Measurements from ENCODE around the gene PLEKHM3.

DNA sequence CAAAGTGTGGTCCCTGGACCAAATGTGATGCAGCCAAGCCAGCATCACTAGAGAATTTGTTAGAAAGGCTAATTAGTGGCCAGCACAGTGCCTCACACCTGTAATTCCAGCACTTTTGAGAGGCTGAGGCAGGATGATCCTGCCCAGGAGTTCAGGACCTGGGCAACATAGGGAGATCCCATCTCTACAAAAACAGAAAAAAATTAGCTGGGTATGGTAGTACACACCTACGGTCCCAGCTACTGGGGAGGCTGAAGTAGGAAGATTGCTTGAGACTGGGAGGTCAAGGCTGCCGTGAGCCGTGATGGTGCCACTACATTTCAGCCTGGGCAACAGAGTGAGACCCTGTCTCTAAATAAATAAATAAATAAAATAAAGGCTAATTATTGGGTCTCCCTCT lies 185.8 kb downstream of the PLEKHM3 start:
- no peak for TF ChIP-seq POLR2A (IDR thresholded peaks at IDR 0.05; ENCODE audit: low read length)
- no peak for TF ChIP-seq PHF8 (IDR thresholded peaks at IDR 0.05; ENCODE audit: borderline replicate concordance, low read depth)
- TF ChIP-seq, protein P1, sequence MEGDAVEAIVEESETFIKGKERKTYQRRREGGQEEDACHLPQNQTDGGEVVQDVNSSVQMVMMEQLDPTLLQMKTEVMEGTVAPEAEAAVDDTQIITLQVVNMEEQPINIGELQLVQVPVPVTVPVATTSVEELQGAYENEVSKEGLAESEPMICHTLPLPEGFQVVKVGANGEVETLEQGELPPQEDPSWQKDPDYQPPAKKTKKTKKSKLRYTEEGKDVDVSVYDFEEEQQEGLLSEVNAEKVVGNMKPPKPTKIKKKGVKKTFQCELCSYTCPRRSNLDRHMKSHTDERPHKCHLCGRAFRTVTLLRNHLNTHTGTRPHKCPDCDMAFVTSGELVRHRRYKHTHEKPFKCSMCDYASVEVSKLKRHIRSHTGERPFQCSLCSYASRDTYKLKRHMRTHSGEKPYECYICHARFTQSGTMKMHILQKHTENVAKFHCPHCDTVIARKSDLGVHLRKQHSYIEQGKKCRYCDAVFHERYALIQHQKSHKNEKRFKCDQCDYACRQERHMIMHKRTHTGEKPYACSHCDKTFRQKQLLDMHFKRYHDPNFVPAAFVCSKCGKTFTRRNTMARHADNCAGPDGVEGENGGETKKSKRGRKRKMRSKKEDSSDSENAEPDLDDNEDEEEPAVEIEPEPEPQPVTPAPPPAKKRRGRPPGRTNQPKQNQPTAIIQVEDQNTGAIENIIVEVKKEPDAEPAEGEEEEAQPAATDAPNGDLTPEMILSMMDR (IDR thresholded peaks at IDR 0.05), result no peak
- TF ChIP-seq, protein P2, sequence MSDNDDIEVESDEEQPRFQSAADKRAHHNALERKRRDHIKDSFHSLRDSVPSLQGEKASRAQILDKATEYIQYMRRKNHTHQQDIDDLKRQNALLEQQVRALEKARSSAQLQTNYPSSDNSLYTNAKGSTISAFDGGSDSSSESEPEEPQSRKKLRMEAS (IDR thresholded peaks at IDR 0.05), result no peak
- no peak for TF ChIP-seq CHD2 (IDR thresholded peaks at IDR 0.05; ENCODE audit: low read length, partially characterized antibody)
- no peak for TF ChIP-seq BHLHE40 (IDR thresholded peaks at IDR 0.05; ENCODE audit: low read depth, low read length)
- no peak for TF ChIP-seq JUNB (IDR thresholded peaks at IDR 0.05)
- no peak for TF ChIP-seq CHD4 (IDR thresholded peaks at IDR 0.05; ENCODE audit: borderline replicate concordance)
- TF ChIP-seq JUN (IDR thresholded peaks at IDR 0.05), result no peak
- TF ChIP-seq CEBPB (IDR thresholded peaks at IDR 0.05), result no peak
- TF ChIP-seq CBX2 (IDR thresholded peaks at IDR 0.05; ENCODE audit: borderline replicate concordance, low read depth), result no peak

Measured in A549 (cell line).